ENCODE results near the gene FOLR2. TPM values are rescaled to one million over a fixed set of nuclear protein-coding genes. Genes with fewer than 3 reads are reported as not detected.

FOLR2 gene
- total and polyA plus RNA-seq, 2 of the 8 experiments (the other 6 are each of a cell fraction or from before 2014, with no cell fraction given): not detected

DNA sequence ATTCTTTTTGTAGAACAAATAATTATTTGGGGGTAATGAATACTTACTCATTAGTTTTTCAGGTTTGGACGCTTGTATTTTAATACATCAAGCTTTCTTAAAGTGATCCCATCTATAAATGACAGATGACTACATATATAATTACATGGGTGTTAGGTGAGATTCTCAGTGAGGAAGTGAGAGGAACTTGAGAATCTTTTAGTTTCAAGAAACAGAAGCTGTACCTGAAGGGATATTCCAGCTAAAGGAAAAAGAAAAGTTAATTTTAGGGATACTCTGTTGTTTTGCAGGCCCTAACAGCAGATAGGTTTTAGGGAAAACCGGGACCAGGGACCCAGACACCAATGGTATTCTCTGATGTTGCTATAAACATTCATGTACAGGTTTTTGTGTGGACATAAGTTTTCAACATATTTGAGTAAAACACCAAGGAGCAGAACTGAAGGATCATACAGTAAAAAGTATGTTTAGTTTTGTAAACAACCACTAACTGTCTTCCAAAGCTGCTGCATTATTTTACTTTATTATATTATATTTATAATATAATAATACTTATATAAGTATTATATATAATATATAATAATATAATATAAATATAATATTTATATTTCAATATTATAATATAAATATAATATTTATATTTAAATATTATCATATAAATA lies 51.5 kb downstream of the FOLR2 start:
- WGBS, 2 experiments (ENCODE audit: extremely low coverage in 1 of 2, insufficient coverage in 1 of 2, insufficient read length in 1 of 2, insufficient replicate concordance in 2 of 2, low coverage in 1 of 2, low lambda C conversion rate in 2 of 2, missing lambda C conversion rate in 1 of 2): 86% methylated on average over 2 of the region's 2 CpGs; no CpG with 5 or more reads in 1 of the 2 experiments
- H2AK5ac ChIP-seq (ENCODE audit: low read depth, low read length): no peak overlapping the region
- no peak overlapping the region for H4K5ac ChIP-seq (ENCODE audit: insufficient read length, low read depth, low read length)
- H2BK120ac ChIP-seq (replicated peaks; ENCODE audit: low read depth, low read length): no peak overlapping the region
- no peak overlapping the region for H3K14ac ChIP-seq (ENCODE audit: insufficient read length)
- H3K56ac ChIP-seq (replicated peaks; ENCODE audit: insufficient read length, low read depth, low read length): no peak overlapping the region
- H3K27ac ChIP-seq (ENCODE audit: low read depth, low read length): no peak overlapping the region
- no peak overlapping the region for H3K4me3 ChIP-seq (ENCODE audit: extremely low read depth in 1 of 4, insufficient read depth in 2 of 4, low read depth in 3 of 4, low read length in 4 of 4)
- H2AFZ ChIP-seq (ENCODE audit: low read length): no peak overlapping the region
- ChIA-PET POLR2A (ENCODE audit: partially characterized antibody) (no interaction called here), CTCF (ENCODE audit: partially characterized antibody) (interaction anchor here (0.6 to 2.0 kb wide), 7 partner anchors 18 to 163 kb away, joined by 3 to 6 read pairs (median 3); no protein-coding TSS in a partner anchor)
- no peak overlapping the region for H4K91ac ChIP-seq (replicated peaks; ENCODE audit: insufficient read length, low read length)
- no peak overlapping the region for H4K8ac ChIP-seq (ENCODE audit: extremely low read depth, insufficient read depth, low read length)
- no peak overlapping the region for H2BK15ac ChIP-seq (ENCODE audit: low read length)
- no peaks in the 10 kb centered on the region for H3K79me2 ChIP-seq (ENCODE audit: control insufficient read depth in 1 of 2, insufficient read depth in 2 of 2, low read length in 2 of 2)
- no peaks in the 10 kb centered on the region for H3K4me1 ChIP-seq (replicated peaks in 1 of 4; ENCODE audit: control insufficient read depth in 3 of 4, insufficient read depth in 4 of 4, low read length in 3 of 4)
- no peaks in the 10 kb centered on the region for H3K9me3 ChIP-seq (ENCODE audit: insufficient read depth in 2 of 2, low read depth in 1 of 2, low read length in 1 of 2)
- FAIRE-seq (no peak), DNase-seq (ENCODE audit: low read depth in 1 of 2, low spot score in 2 of 2) (no peak)
- no peaks in the 10 kb centered on the region for H3K79me1 ChIP-seq (ENCODE audit: low read depth, low read length)
- no peaks in the 10 kb centered on the region for H3K23me2 ChIP-seq (ENCODE audit: low read depth, low read length)
- no peak overlapping the region for H3K9ac ChIP-seq (replicated peaks in 1 of 4; ENCODE audit: extremely low read depth in 1 of 4, low read depth in 3 of 4, low read length in 3 of 4)
- no peak overlapping the region for H2BK20ac ChIP-seq (ENCODE audit: low read length)
- H3K4ac ChIP-seq (replicated peaks; ENCODE audit: insufficient read length, low read depth, low read length): no peak overlapping the region
- no peak overlapping the region for H3K18ac ChIP-seq (ENCODE audit: extremely low read depth, low read length)
- no peaks in the 10 kb centered on the region; a peak in 1 of 7 replicates for H3K27me3 ChIP-seq (replicated peaks in 1 of 4; ENCODE audit: control insufficient read depth in 3 of 4, extremely low read depth in 1 of 4, insufficient read depth in 3 of 4, low read length in 3 of 4)
- no peak overlapping the region for H2BK12ac ChIP-seq (ENCODE audit: low read depth, low read length)
- no peaks in the 10 kb centered on the region for H4K20me1 ChIP-seq (replicated peaks in 1 of 2; ENCODE audit: control insufficient read depth in 1 of 2, insufficient read depth in 2 of 2, low read length in 2 of 2)
- H3K36me3 ChIP-seq (ENCODE audit: control insufficient read depth in 2 of 4, insufficient read depth in 4 of 4, low read length in 3 of 4): no peaks in the 10 kb centered on the region
- no peak overlapping the region for H2BK5ac ChIP-seq (ENCODE audit: low read depth, low read length)
- no peak overlapping the region for H3K4me2 ChIP-seq (ENCODE audit: insufficient read depth in 1 of 2, low read depth in 2 of 2, low read length in 2 of 2)
- H3K23ac ChIP-seq (ENCODE audit: insufficient read length): no peak overlapping the region
- TF ChIP-seq NANOG (IDR thresholded peaks at IDR 0.05; ENCODE audit: insufficient read depth, low read depth, low read length, poor library complexity, severe bottlenecking) (no peak), SRF (IDR thresholded peaks at IDR 0.05; ENCODE audit: low read depth, low read length) (no peak), GABPA (IDR thresholded peaks at IDR 0.05; ENCODE audit: borderline replicate concordance, insufficient read depth, low read length) (no peak), CREB1 (IDR thresholded peaks at IDR 0.05) (no peak), SIX5 (IDR thresholded peaks at IDR 0.05; ENCODE audit: low read depth, low read length) (no peak), TAF1 (IDR thresholded peaks at IDR 0.05; ENCODE audit: low read depth, low read length) (no peak), RAD21 (IDR thresholded peaks at IDR 0.05 in 1 of 2, conservative IDR thresholded peaks at IDR 0.05 in 1 of 2; ENCODE audit: low read depth in 2 of 2, low read length in 2 of 2) (no peak), YY1 (IDR thresholded peaks at IDR 0.05; ENCODE audit: low read depth, low read length) (no peak), TAF7 (optimal IDR thresholded peaks at IDR 0.05; ENCODE audit: borderline replicate concordance, low read depth, low read length) (no peak), CHD1 (IDR thresholded peaks at IDR 0.05; ENCODE audit: low read depth, low read length) (no peak)
- TF ChIP-seq, protein P1, sequence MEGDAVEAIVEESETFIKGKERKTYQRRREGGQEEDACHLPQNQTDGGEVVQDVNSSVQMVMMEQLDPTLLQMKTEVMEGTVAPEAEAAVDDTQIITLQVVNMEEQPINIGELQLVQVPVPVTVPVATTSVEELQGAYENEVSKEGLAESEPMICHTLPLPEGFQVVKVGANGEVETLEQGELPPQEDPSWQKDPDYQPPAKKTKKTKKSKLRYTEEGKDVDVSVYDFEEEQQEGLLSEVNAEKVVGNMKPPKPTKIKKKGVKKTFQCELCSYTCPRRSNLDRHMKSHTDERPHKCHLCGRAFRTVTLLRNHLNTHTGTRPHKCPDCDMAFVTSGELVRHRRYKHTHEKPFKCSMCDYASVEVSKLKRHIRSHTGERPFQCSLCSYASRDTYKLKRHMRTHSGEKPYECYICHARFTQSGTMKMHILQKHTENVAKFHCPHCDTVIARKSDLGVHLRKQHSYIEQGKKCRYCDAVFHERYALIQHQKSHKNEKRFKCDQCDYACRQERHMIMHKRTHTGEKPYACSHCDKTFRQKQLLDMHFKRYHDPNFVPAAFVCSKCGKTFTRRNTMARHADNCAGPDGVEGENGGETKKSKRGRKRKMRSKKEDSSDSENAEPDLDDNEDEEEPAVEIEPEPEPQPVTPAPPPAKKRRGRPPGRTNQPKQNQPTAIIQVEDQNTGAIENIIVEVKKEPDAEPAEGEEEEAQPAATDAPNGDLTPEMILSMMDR (IDR thresholded peaks at IDR 0.05; ENCODE audit: control extremely low read depth in 1 of 3, insufficient read depth in 1 of 3, low read depth in 1 of 3, low read length in 3 of 3): no peak

Data from H1 (cell line).